ENCODE measurements around the gene PSAP.

Gene PSAP

DNA sequence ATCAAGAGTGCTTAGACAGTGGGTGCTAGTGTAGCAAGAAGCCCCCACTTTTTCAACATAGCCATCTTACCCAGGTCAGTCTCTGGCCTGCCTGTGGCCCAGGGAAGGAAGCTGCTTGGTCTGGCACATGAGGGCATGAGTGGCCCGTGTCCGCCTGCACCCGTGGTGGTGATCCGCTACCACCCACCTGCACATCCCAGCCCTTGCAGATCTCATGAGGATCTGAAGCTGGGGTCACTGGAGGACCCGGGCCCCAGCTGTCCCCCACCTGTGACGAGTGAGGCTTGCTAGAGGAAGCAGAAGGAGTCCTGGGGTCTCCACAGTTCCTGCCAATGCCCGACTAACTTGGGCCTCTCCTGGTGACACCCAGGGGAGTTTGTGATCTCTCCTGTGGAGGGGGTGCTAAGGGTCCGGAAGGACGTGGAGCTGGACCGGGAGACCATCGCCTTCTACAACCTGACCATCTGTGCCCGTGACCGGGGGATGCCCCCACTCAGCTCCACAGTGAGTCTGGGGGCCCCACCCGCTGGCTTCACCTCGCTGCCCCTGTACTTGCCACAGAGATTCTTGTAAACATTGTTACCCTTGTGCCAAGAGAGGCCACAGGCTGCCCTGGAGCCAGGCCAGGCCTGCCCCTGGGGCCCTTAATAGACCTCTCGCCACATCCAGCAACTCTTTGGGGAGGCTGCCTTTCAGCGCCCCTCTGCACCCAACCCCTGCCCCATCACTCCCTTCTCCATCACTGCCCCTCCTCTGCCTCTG lies 67.0 kb downstream of the PSAP start:
- no peak for DNase-seq (ENCODE audit: low read depth)

DNA sequence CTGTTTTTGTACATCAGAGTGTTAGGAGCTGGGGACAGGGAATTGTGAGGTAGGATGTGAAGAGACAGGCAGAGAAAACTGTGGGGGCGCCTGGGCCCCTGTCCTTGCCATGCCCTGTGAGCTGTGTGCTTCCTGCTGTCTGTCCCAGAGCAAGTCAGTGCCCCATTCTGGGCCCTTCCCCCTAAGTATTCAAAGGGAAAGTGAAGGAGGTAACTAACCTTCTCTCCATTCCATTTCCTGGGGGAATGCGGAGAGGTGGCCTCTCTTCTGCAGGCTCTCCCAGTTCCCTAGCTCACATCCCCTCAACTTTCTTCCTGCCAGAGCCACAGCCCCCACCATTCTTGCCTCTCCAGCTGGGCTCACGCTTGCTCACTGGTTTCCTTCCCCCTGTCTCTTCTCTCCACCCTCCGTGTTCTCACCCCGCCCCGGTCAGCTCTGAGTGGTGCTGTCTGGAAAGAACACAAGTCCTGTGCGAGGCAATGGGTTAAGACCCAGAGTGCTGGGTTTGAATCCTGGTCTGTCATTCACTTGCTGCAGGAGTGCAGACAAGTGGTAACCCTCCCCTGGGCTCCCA lies 68.0 kb downstream of the PSAP start:
- no peak for DNase-seq (ENCODE audit: low read depth)

DNA sequence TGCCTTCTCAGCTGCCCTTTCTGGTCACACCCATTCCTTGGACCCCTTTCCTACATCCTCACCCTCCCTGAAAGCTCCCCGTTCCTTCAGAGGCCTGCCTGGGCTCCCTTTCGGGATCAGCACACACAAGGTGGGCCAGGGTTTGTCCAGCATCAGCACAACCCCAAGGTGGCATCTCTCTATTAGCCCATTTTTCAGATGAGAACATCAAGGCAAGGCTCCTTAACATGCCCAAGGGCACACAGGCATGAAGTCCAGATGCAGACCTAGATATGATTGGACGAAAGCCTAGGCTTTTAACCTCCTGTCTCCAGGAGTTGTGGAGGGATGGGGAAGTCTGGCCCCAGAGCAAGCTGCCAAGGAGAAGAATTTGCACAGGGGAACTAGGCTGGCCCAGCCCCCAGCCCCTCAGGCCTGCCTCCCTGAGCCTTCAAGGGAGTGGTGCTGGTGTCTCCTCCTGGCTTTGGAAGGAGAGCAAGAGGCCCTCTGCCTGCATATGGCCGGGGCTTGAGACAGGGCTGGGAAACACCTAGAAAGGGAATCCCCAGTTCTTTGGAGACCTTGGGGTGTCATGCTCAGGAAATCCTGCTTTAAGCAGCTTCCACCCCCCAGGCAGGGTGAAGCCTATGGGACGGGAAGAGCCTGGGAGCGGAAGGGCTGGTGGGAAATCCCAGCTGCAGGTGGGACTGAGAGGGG lies 68.7 kb downstream of the PSAP start:
- DNase-seq (ENCODE audit: low read depth), result no peak

DNA sequence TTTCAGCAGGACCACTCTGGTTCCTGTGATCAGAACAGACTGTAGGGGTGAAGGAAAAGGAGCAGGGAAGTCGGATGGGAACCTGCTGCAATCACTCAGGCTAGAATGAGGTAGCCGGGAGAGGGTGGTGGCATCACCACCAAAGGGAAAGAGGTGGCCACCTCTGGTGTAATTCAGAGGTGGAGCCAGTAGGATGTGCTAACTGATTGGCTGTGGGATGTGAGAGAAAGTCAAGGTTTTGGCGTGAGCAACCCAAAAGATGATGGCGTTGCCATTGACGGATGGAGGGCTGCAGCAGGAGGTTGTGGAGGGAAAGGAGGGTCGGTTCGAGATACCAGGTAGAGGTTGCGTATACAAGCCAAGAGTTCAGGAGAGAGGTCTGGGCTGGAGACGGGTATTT lies 70.3 kb downstream of the PSAP start:
- no peak for DNase-seq (ENCODE audit: low read depth)

DNA sequence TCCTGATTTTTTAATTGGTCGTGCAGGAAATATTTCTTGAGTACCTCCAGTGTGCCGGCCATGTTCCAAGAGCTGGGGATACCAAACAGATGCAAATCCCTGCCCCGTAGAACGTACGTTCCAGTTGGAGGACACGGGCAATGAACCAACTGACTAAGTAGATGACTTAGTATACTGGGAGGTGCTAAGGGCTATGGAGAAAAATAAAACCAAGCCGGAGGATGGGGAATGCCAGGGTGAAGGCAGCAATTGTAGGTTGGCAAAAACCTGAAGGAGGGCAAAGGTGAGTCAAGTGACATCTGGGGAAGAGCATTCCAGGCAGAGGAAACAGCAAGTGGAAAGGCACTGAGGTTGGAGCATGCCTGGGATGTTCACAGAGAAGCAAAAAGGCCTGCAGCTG lies 70.9 kb downstream of the PSAP start:
- no peak for DNase-seq (ENCODE audit: low read depth)

DNA sequence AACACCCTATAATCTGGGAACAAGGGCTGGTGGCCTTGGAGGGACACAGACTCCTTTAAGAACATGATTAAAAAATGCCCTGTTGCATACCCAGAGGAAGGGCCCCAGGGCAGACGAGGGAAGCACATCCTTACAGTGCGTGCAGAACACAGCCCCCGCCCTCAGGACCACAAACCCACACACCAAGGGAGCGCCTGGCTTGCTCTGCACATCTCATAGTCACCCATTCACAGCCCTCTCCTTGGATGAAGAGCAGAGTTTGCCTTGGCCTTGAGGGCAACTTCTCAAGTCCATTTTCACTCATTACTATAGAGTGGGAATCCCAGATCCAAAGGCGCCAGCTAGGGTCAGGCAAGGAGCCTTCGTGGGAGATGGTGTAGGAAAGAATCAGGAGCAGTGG lies 71.4 kb downstream of the PSAP start:
- DNase-seq (ENCODE audit: low read depth), result no peak

DNA sequence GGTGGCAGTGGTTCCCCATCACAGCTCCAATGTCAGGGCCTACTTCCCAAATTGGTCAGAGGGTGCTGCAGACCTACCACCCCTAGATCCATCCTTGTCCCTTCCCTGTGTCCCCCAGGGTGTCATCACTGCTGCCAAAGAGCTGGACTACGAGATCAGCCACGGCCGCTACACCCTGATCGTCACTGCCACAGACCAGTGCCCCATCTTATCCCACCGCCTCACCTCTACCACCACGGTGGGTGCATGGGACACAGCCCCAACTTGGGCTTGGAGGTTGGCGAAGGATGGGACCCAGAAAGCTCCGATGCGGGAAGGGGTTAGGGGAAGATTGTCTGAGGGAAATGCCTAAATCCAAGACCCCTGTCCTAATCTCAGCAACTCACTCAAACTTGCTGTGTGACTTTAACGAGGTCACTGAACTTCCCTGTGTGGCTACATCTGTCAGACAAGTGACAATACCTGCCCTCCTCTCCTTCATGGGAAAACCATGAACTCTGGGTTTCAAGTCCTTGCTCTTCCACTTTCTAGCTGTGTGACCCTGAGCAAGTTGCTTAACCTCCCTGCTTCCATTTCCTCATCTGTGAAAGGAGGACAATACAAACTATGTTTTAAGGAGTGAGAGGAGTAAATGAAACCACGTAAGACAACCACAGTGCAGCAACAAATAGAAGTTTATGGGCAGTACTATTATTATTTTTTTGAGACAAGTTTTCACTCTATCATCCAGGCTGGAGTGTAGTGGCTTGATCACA lies 72.8 kb downstream of the PSAP start:
- DNase-seq (ENCODE audit: low read depth), result no peak

DNA sequence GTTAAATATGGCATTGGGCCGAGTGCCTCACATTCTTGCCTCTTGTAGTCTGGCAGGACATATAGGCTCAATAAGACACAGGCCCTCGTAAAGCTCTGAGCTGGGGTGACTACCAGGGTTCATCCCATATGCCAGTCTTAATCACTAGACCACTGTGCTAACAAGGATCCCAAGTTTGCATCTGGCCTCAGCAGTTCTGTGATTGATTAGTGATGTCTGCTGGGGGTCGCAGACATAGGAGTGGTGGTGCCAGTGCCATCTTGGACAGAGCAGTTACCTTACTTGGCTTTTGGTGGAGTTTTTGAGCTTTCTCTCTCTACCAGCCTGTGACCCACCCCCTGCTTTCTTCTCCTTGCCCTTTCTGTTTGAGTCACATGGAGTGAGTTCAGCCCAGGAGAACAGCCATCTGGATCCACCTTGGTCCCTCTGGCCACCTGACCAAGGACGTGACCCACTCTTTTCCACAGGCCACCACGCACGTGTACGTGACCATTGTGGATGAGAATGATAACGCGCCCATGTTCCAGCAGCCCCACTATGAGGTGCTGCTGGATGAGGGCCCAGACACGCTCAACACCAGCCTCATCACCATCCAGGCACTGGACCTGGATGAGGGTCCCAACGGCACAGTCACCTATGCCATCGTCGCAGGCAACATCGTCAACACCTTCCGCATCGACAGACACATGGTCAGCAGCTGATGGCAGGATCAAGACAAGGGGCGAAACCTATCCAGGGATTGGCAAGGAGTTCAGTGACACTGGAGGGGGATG lies 73.7 kb downstream of the PSAP start:
- no peak for DNase-seq (ENCODE audit: low read depth)

DNA sequence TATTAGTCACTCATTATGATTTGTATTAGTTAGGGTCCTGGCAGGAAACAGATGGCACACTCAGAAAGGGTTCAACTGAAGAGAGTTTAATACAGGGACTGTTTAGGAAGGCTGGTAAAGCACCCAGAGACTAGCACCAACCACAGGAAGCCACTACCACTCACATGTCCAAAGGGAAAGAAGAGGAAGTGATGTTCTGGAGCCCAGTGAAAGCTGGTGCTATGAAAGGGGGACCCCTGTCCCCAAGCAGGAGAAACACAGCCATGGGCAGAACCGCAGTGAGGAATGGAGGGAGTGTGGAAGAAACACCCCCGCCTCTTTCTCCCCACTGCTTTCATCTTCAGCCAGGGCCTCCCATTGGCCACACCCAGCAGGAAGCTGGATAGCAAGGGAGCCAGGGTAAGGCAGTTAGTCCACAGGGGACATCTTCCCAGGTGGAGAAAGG lies 74.5 kb downstream of the PSAP start:
- no peak for DNase-seq (ENCODE audit: low read depth)

DNA sequence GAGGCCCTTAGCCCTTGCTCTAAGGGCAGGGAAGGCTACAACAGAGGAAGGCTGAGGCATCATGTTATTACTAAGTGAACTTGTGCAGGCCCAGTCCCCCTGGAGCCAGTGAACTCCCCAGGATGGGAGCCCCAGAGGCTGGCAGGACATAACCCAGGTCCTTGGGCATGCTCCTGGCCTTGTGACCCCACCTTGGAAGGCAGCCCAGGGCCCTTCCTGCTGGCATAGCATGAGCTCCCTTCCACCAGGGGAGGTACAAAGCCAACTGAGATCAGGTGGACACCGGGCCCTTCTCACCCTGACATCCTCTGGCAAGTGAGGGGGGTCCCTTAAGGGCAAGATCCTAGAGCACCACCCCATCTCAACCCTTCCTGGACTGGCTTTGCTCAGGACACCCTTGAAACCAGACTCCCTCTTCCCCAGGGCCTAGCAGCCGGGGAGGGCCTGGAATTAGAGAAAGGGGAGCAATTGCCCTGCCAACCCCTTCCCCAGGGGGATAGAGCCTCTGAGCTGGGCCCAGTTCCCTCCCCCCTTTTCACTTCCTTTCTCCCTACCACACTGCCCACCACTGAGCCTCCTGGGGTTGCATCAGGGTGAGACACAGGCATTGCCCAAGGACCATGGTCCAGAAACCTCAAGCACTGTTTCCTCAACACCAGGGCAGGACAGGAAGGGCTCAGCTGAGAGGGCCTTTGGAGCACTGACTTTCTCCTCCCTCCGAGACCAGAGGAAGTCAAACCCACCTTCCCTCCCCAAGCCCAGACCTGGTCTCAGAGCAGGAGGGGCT lies 75.9 kb downstream of the PSAP start:
- DNase-seq (ENCODE audit: low read depth), result no peak

DNA sequence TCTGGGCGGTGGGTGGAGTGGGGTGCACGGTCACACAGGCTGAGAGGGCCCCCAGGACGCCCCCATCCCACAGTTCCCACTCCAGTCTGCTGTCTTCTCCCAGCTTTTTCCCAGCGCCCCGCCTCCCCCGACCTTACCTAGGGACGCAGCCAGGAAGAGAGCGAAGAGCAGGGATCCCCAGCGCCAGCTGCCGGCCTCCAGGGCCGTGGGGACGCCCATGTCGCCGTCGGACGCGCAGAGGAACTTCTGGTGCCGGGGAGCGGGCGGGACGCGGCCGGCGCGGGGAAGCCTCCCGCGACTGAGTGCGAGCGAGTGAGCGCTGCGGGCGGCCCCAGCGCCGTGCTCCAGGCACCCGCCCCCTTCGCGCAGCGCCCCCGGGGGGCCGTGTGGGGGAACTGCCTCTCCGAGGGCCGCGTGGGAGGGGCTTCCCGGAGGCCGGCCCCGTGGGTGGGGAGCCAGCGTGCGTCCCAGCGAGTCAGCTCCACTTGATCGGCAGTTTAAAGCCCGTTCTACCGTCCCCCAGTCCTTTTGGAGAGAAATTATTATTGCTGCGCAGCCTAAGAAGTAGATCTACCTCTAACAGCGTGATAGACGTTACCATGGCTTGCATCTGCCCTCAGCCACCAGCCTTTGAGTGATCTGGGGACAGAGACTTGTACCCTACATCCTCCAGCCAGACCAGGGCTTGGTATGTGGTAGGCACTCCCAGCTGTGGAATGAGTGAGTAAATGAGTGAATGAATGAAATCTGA lies 77.7 kb downstream of the PSAP start, which contains the start of gene VSIR:
Gene VSIR (minus strand): TSS at position 300 of the 751 bp plus-strand sequence. CDS start 81 bp downstream, at position 219.
- DNase-seq (ENCODE audit: low read depth), result peak; percentile 42

DNA sequence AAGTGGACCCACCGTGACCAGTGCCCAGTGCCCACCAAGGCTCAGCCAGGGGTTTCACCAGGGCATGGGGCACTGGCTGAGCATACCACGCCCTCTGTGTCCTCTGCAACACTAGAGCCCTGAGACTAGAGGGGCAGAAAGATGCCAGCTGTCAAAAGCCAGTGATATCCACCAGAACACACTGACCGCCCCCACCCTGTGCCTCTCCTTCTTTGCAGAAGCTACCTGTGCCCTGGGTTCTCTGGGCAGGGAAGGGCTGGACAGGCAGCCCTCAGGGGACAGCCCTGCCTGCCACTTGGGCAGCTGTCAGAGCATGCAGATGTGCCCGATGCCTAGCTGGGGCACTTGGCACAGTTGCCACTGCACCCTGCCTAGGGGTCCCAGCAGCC lies 78.2 kb downstream of the PSAP start:
- no peak for DNase-seq (ENCODE audit: low read depth)

DNA sequence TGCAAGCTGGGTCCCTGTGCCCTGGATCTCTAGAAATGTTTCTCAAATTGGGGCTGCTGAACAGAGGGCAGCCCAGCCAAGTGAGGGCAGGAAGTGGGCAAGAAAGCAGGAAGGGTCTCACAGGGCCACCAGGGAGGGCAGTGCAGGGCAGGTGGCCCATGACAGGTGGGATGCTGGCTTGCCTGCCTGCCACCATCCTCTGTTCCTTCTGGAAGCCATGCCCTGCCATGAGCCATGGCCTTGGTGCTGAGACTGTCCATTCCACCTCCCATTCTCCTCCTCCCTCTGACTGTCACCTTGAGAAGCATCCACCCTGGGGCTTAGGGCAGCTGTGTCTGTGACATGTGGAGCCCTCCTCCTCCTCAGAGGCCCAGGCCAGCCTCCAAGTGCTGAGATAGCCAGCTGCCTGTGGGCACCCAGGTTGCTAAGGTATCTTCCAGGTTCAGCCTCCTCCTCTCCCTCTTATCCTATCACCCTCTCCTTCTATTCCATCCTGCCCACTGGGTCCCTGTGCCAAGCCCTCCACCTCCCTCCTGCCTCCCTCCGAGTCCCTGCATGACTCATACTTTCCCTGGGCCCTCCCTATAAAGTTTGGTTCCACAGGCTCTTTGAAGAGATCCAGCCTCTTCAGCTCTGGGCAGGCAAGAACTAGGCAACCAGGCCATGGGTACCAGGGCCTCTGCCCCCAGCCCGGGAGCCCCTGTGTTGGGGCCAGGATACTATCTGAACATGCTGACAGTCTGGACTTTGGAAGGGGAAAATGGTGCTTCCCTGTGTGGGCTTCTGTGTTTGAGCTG lies 79.0 kb downstream of the PSAP start:
- no peak for DNase-seq (ENCODE audit: low read depth)

DNA sequence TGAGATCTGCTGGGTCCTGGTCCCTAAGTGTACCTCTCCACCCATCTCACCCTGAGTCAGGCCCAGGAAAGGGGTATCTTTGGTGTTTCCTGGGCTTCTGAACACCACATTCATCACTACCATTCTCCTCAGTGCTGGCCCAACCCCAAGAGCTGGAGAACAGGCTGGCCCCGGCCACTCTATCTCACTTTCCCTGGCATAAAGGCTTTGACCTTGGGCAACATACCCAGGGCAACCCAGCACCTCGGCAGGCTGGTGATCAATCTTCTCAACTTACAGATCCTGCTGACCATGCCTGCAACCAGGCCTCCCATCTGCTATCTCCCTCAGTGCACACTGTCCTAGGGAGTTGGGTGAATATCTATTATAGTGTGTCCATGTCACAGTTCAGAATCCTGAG lies 79.8 kb downstream of the PSAP start:
- DNase-seq (ENCODE audit: low read depth), result no peak

DNA sequence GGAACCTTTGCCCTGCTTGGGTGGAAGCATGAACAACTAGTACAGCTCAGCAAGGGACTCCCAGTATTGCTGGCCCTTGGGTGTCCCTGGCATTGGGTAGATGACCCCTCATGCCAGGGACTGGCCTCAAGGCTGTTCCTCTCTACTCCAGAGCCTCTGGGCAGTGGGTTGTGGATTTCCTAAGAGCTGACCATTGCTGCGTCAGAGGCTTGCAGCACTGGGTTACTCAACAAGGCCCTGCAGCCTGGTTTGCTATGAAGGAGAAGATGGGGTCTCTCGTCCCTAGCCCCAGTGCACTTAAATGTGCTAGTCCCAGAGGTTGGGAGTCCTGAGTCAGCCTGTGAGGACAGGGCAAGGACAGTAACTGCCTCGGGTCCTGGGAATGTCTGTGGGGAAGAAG lies 80.3 kb downstream of the PSAP start:
- no peak for DNase-seq (ENCODE audit: low read depth)

DNA sequence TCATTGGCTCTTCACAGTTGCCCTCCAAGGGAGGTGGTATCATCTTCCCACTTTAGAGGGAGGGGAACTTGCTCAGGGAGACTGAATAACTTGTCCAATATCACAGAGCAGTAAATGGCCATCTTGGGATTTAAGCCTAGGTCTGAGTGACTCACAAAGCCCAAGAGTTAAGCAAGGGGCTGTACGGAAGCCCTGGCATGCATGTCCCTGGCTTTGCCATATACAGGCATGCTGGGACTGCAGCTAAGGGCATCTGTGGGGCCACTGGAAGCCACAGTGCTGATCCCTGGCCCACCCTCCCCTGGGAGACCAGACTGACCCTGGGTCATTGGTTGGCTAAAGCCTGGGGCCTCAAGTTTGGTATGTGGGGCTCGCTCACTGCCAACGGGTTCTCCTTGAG lies 80.8 kb downstream of the PSAP start:
- DNase-seq (ENCODE audit: low read depth), result no peak

DNA sequence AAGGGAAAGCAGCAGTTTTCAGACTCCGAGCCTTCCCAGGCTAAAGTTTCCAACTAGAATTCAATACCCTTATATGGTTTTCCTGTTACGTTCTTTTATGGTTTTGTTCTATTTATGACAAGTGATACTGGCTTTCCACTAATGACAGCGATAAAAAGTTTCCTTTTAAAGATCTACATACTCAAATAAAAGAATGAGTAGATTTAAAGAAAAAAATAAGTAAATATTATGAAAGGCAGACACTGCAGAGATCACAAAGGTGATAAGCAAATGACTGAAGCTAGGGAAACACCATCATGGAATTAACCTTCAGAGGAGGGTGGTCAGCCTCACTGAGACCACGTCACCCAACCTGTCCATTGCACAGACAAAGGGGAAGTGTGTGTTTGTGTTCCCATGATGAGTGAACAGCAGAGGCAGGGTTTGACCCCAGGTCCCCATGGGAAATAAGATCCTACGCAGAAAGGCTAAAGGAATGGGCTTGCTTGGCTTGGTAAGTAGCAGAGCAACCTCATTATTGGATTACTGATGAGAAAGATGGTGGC lies 81.7 kb downstream of the PSAP start:
- no peak for DNase-seq (ENCODE audit: low read depth)

DNA sequence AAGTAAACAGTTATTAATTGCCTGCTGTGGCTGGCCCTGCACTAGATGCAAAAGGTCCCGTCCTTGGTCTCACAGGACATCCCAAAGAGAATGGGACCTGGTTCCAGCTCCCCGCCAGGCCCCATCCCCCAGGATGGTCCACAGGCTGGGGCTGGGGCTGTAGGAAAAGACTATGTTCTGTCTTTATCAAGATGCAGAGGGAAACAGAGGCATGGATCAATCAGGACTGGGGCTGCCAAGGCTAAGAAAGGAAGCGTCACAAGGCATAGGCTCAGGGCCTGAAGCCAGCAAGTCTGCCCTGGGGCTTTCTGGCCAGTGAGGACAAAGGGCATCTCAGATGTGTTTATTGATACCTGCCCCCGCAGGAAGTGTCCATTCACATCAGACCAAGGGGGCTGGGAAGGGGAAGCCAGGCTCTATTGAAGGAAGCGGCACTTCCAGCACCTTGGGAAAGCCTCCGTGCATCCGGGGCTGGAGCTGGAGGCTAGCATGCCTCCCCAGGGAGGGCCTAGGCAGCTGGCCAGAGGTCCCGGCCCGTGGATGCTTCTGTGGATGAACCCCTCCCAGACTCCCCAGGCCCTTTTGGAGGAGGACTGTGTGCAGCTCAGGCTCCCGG lies 83.5 kb downstream of the PSAP start:
- DNase-seq (ENCODE audit: low read depth), result no peak
